Breast epithelium (tissue), 4 donors: ENCODE results near the gene C1orf56. TPM values are rescaled to one million over a fixed set of nuclear protein-coding genes. Genes with fewer than 3 reads are reported as not detected.

Experiments
- DNase-seq, 2 donors: peaks; one replicate each; pipeline ENCODE4 v3.0.0-alpha.2; 2019; ENCODE audit warnings: low spot score in 2 of 2
- H3K27ac ChIP-seq, 2 donors: fragments of 200-600 bp; sonication (generic) in 1 of 2; one replicate each; pipeline ENCODE4 v1.5.1; 2016 to 2019; ENCODE audit warnings: mild to moderate bottlenecking in 1 of 2
- H3K27me3 ChIP-seq, 2 donors: fragments of 200-600 bp; sonication (generic) in 1 of 2; one replicate each; pipeline versions ENCODE4 v1.5.1 to v1.6.0; 2017 to 2019; ENCODE audit warnings: control low read depth in 1 of 2, mild to moderate bottlenecking in 1 of 2
- H3K36me3 ChIP-seq: fragments of 200-600 bp; one replicate; pipeline ENCODE4 v1.5.1; 2019
- H3K4me1 ChIP-seq, 2 donors: fragments of 200-600 bp; sonication (generic); one replicate each; pipeline ENCODE4 v1.5.1; 2016 to 2019; ENCODE audit warnings: control low read depth in 1 of 2
- H3K4me3 ChIP-seq, 3 donors: fragments of 200-600 bp; sonication (generic); 1 replicate in 2 of 3; 2 replicates in 1 of 3; pipeline ENCODE4 v1.5.1; 2016 to 2019; ENCODE audit warnings: mild to moderate bottlenecking in 3 of 3, moderate library complexity in 2 of 3
- H3K9me3 ChIP-seq, 2 donors: fragments of 200-600 bp; sonication (generic) in 1 of 2; one replicate each; pipeline ENCODE4 v1.5.1; 2016 to 2019; ENCODE audit warnings: control low read depth in 1 of 2
- CTCF ChIP-seq, 3 donors: fragments of 450-650 bp; IDR thresholded peaks; one replicate each; pipeline ENCODE4 v1.5.1; 2016 to 2017; ENCODE audit warnings: antibody characterized with exemption in 3 of 3, mild to moderate bottlenecking in 3 of 3, moderate library complexity in 3 of 3
- POLR2A ChIP-seq: fragments of 450-650 bp; IDR thresholded peaks from one replicate; pipeline ENCODE4 v1.6.1; 2016; ENCODE audit warnings: antibody characterized with exemption, mild to moderate bottlenecking, moderate library complexity
- POLR2AphosphoS5 ChIP-seq, 3 donors: sonication (generic); formaldehyde crosslinking; IDR thresholded peaks; one replicate each; pipeline ENCODE4 v1.6.1; 2017; ENCODE audit warnings: antibody characterized with exemption in 3 of 3
- intact Hi-C: fragments of 100-400 bp; cut with DNase I; formaldehyde crosslinking; loops from one replicate; pipeline ENCODE4 v1.15.1; 2023; ENCODE audit warnings: low total_unique reads
- total RNA-seq, 3 donors: library from RNA; depleted of rRNA; stranded (reverse); fragments of >200 nt; gene quantifications; one replicate each; pipeline ENCODE4 v1.1.0, GENCODE V29; 2016

Gene C1orf56
- total RNA-seq, 3 donors from 2014 or later, result 4.6 to 8.3 (median 7.6) TPM

- Histone ChIP-seq H3K4me3 (no peak overlapping the region), H3K4me1 (peaks cover 0 to 6% of the 10 kb centered on the region in 2 donors), H3K27me3 (no peaks in the 10 kb centered on the region), H3K9me3 (no peaks in the 10 kb centered on the region), H3K27ac (no peak overlapping the region), H3K36me3 (no peaks in the 10 kb centered on the region)
- no peak for DNase-seq
- intact Hi-C loops, result no loop called here
- TF ChIP-seq POLR2AphosphoS5 (IDR thresholded peaks at IDR 0.05) (no peak), POLR2A (no peak), CTCF (IDR thresholded peaks at IDR 0.05) (no peak)
Observed at GRCh38 chr1:151013518-151013917, 34.0 kb upstream of the C1orf56 start.

DNA sequence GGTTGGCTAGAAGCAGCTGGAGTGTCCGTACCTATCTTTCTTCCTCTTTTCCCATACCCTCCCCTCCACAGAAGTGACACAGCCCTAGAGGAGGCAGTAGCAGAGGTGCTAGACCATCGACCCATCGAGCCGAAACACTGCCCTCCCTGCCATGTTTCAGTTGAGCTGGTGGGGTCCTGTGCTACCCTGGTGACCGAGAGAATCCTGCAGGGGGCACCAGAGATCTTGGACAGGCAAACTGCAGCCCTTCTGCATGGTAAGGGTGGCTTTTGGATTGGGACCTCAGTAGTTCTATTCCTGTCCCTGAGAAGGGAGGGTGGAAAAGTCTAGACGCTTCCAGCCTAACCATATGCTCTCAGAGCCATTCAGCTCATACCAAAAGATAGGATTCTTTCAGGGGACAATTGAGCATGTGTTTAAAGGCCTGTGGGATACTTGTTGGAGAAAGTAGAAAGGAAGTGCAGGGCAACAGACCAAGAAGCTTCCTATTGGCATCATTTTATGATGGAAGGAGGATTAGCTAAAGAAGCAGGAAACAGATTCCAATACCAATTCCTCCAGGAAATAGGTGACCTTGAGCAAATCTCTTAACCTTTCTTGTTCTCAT, 22.9 kb upstream of the C1orf56 start:
- Histone ChIP-seq H3K27ac (peak overlapping the region in 1 of 2 donors; percentile 21), H3K4me1 (no peaks in the 10 kb centered on the region), H3K36me3 (no peaks in the 10 kb centered on the region), H3K9me3 (no peaks in the 10 kb centered on the region), H3K27me3 (no peaks in the 10 kb centered on the region), H3K4me3 (no peak overlapping the region)
- peak; percentile 61 to 68 for DNase-seq
- peak; percentile 63 to 76 (median 67) for TF ChIP-seq CTCF (IDR thresholded peaks at IDR 0.05)
- TF ChIP-seq POLR2A, result no peak
- no peak for TF ChIP-seq POLR2AphosphoS5 (IDR thresholded peaks at IDR 0.05)
- intact Hi-C loops, result loop anchor here (10.0 kb wide), 1 partner anchor 50 kb away; the partner anchor contains the start of gene GABPB2

- Histone ChIP-seq H3K9me3 (no peaks in the 10 kb centered on the region), H3K4me3 (no peak overlapping the region), H3K27me3 (no peaks in the 10 kb centered on the region), H3K4me1 (no peaks in the 10 kb centered on the region), H3K36me3 (no peaks in the 10 kb centered on the region), H3K27ac (no peak overlapping the region)
- intact Hi-C loops, result loop anchor here (10.0 kb wide), 1 partner anchor 48 kb away; the partner anchor contains the start of gene GABPB2
- no peak for TF ChIP-seq CTCF (IDR thresholded peaks at IDR 0.05)
- no peak for TF ChIP-seq POLR2AphosphoS5 (IDR thresholded peaks at IDR 0.05)
- no peak for TF ChIP-seq POLR2A
- no peak for DNase-seq
Observed at GRCh38 chr1:151026460-151026859, 21.1 kb upstream of the C1orf56 start.

DNA sequence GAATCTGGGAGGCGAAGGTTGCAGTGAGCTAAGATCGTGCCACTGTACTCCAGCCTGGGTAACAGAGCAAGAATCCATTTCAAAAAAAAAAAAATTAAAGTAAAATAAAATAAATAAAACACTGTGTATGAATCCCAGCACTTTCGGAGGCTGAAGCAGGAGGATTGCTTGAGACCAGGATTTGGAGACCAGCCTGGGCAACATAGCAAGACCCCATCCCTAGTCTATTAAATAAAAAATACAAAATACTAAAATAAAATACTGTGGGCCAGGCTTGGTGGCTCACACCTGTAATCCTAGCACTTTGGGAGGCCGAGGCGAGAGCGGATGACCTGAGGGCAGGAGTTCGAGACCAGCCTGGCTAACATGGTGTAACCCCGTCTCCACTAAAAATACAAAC, 15.4 kb upstream of the C1orf56 start:
- Histone ChIP-seq H3K36me3 (no peaks in the 10 kb centered on the region), H3K4me3 (no peak overlapping the region), H3K27ac (no peak overlapping the region), H3K9me3 (no peaks in the 10 kb centered on the region), H3K4me1 (no peaks in the 10 kb centered on the region), H3K27me3 (no peaks in the 10 kb centered on the region)
- TF ChIP-seq CTCF (IDR thresholded peaks at IDR 0.05) (no peak), POLR2A (no peak), POLR2AphosphoS5 (IDR thresholded peaks at IDR 0.05) (no peak)
- intact Hi-C loops, result no loop called here
- DNase-seq, result no peak

GRCh38 chr1:151035167-151035566, 12.4 kb upstream of the C1orf56 start:
- no peak for TF ChIP-seq CTCF (IDR thresholded peaks at IDR 0.05)
- TF ChIP-seq POLR2A, result no peak
- no peak for TF ChIP-seq POLR2AphosphoS5 (IDR thresholded peaks at IDR 0.05)
- H3K4me1 ChIP-seq, result no peaks in the 10 kb centered on the region
- intact Hi-C loops, result no loop called here
- H3K4me3 ChIP-seq, result no peak overlapping the region
- H3K27ac ChIP-seq, result no peak overlapping the region
- no peaks in the 10 kb centered on the region for H3K36me3 ChIP-seq
- no peaks in the 10 kb centered on the region for H3K9me3 ChIP-seq
- DNase-seq, result no peak
- H3K27me3 ChIP-seq, result no peaks in the 10 kb centered on the region
